Measurements from ENCODE around the gene MAZ.

GRCh38 chr16:29824589-29825144, 18.3 kb downstream of the MAZ start:
- TF ChIP-seq CTCF (IDR thresholded peaks at IDR 0.05), result no peak
- no peak for TF ChIP-seq POLR2A (IDR thresholded peaks at IDR 0.05)

Measured in right lobe of liver (tissue), 4 donors.